H1 (cell line): ENCODE data around the gene PTGIS. TPM values are rescaled to one million over a fixed set of nuclear protein-coding genes. Genes with fewer than 3 reads are reported as not detected.

Experiments
- CTCF ChIA-PET: fragments of 300-600 bp; sonication (Branson Sonifier 250); formaldehyde crosslinking; loops from one replicate; lab custom pipeline; 2021; ENCODE audit not compliant: partially characterized antibody; lab: Charles Lee
- POLR2A ChIA-PET: fragments of 300-600 bp; sonication (Branson Sonifier 250); formaldehyde crosslinking; loops from one replicate; lab custom pipeline; 2021; ENCODE audit warnings: inconsistent platforms; ENCODE audit not compliant: partially characterized antibody; lab: Charles Lee
- DNase-seq, 2 experiments: peaks; one replicate each; pipeline versions ENCODE4 v3.0.0 to v3.0.0-alpha.2; 2010 to 2022; ENCODE audit warnings: low spot score in 2 of 2, low read depth in 1 of 2, mixed read lengths in 1 of 2
- FAIRE-seq: peaks from 2 replicates; lab custom pipeline; 2011; peaks lifted over from hg19 to GRCh38; lab: Jason Lieb, UNC
- H2AFZ ChIP-seq: 2 replicates; pipeline ENCODE4 v1.8.1; 2012; ENCODE audit warnings: low read length, inconsistent platforms
- H2AK5ac ChIP-seq: 2 replicates; pipeline ENCODE4 v1.6.1; 2013; ENCODE audit warnings: low read depth, low read length
- H2BK120ac ChIP-seq: replicated peaks from 2 replicates; pipeline ENCODE3; 2013; ENCODE audit warnings: low read depth, low read length, inconsistent platforms
- H2BK12ac ChIP-seq: 2 replicates; pipeline ENCODE4 v1.6.1; 2013; ENCODE audit warnings: low read depth, low read length
- H2BK15ac ChIP-seq: 2 replicates; pipeline ENCODE4 v1.6.1; 2013; ENCODE audit warnings: low read length
- H2BK20ac ChIP-seq: 2 replicates; pipeline ENCODE4 v1.6.1; 2013; ENCODE audit warnings: low read length
- H2BK5ac ChIP-seq: 2 replicates; pipeline ENCODE4 v1.6.1; 2013; ENCODE audit warnings: low read depth, low read length
- H3K14ac ChIP-seq: 2 replicates; pipeline ENCODE4 v1.6.1; 2013; ENCODE audit warnings: inconsistent platforms; ENCODE audit not compliant: insufficient read length
- H3K18ac ChIP-seq: 2 replicates; pipeline ENCODE4 v1.6.1; 2013; ENCODE audit warnings: low read length; ENCODE audit errors: extremely low read depth
- H3K23ac ChIP-seq: 2 replicates; pipeline ENCODE4 v1.6.1; 2013; ENCODE audit warnings: inconsistent platforms; ENCODE audit not compliant: insufficient read length
- H3K23me2 ChIP-seq: 2 replicates; pipeline ENCODE4 v1.6.1; 2013; ENCODE audit warnings: low read depth, low read length
- H3K27ac ChIP-seq: 2 replicates; pipeline ENCODE4 v1.6.1; 2011; ENCODE audit warnings: low read depth, low read length, inconsistent platforms
- H3K27me3 ChIP-seq, 4 experiments: replicated peaks in 1 of 4; 1 replicate in 1 of 4; 2 replicates in 3 of 4; pipeline versions ENCODE4 v1.6.1 to v1.8.1; 2011 to 2013; ENCODE audit warnings: low read length in 3 of 4, mild to moderate bottlenecking in 3 of 4, inconsistent platforms in 2 of 4, mixed read lengths in 2 of 4, moderate library complexity in 1 of 4; ENCODE audit not compliant: control insufficient read depth in 3 of 4, insufficient read depth in 3 of 4; ENCODE audit errors: extremely low read depth in 1 of 4
- H3K36me3 ChIP-seq, 4 experiments: 2 replicates each; pipeline versions ENCODE4 v1.6.1 to v1.8.1; 2011 to 2013; ENCODE audit warnings: mild to moderate bottlenecking in 4 of 4, low read length in 3 of 4, moderate library complexity in 2 of 4, control low read depth in 1 of 4, inconsistent platforms in 1 of 4; ENCODE audit not compliant: insufficient read depth in 4 of 4, control insufficient read depth in 2 of 4
- H3K4ac ChIP-seq: replicated peaks from 2 replicates; pipeline ENCODE3; 2013; ENCODE audit warnings: low read length, low read depth, mixed read lengths, inconsistent platforms; ENCODE audit not compliant: insufficient read length
- H3K4me1 ChIP-seq, 4 experiments: replicated peaks in 1 of 4; 1 replicate in 1 of 4; 2 replicates in 3 of 4; pipeline versions ENCODE4 v1.6.1 to v1.8.1; 2011 to 2013; ENCODE audit warnings: low read length in 3 of 4, inconsistent platforms in 2 of 4, mixed read lengths in 1 of 4; ENCODE audit not compliant: insufficient read depth in 4 of 4, control insufficient read depth in 3 of 4
- H3K4me2 ChIP-seq, 2 experiments: 2 replicates each; pipeline versions ENCODE4 v1.6.1 to v1.8.1; 2011 to 2013; ENCODE audit warnings: low read depth in 2 of 2, low read length in 2 of 2, control low read depth in 1 of 2, inconsistent platforms in 1 of 2, mild to moderate bottlenecking in 1 of 2; ENCODE audit not compliant: insufficient read depth in 1 of 2
- H3K4me3 ChIP-seq, 4 experiments: fragments of 200-600, 300-600 bp in 1 of 4; sonication (generic), shearing (Covaris generic), sonication (Bioruptor Twin) in 1 of 4; 2 replicates each; pipeline versions ENCODE4 v1.5.1 to v1.8.1; 2011 to 2016; ENCODE audit warnings: low read length in 4 of 4, low read depth in 3 of 4, control low read depth in 2 of 4, inconsistent platforms in 2 of 4, mild to moderate bottlenecking in 2 of 4, mixed read lengths in 1 of 4, moderate library complexity in 1 of 4; ENCODE audit not compliant: insufficient read depth in 2 of 4; ENCODE audit errors: extremely low read depth in 1 of 4
- H3K56ac ChIP-seq: replicated peaks from 2 replicates; pipeline ENCODE3; 2013; ENCODE audit warnings: low read depth, mild to moderate bottlenecking, mixed read lengths, low read length, inconsistent platforms; ENCODE audit not compliant: insufficient read length
- H3K79me1 ChIP-seq: 2 replicates; pipeline ENCODE4 v1.6.1; 2013; ENCODE audit warnings: low read depth, low read length, control low read depth
- H3K79me2 ChIP-seq, 2 experiments: 2 replicates each; pipeline versions ENCODE4 v1.6.1 to v1.8.1; 2012 to 2013; ENCODE audit warnings: low read length in 2 of 2, mild to moderate bottlenecking in 2 of 2, inconsistent platforms in 1 of 2; ENCODE audit not compliant: insufficient read depth in 2 of 2, control insufficient read depth in 1 of 2
- H3K9ac ChIP-seq, 4 experiments: replicated peaks in 1 of 4; 1 replicate in 1 of 4; 2 replicates in 3 of 4; pipeline versions ENCODE4 v1.6.1 to v1.8.1; 2011 to 2013; ENCODE audit warnings: low read depth in 3 of 4, low read length in 3 of 4, control low read depth in 2 of 4, mild to moderate bottlenecking in 2 of 4, moderate library complexity in 2 of 4, inconsistent platforms in 1 of 4; ENCODE audit errors: extremely low read depth in 1 of 4
- H3K9me3 ChIP-seq, 2 experiments: 2 replicates each; pipeline versions ENCODE4 v1.6.1 to v1.8.1; 2012 to 2013; ENCODE audit warnings: mild to moderate bottlenecking in 2 of 2, moderate library complexity in 2 of 2, control low read depth in 1 of 2, inconsistent platforms in 1 of 2, low read depth in 1 of 2, low read length in 1 of 2, mixed read lengths in 1 of 2; ENCODE audit not compliant: insufficient read depth in 2 of 2
- H4K20me1 ChIP-seq, 2 experiments: replicated peaks in 1 of 2; 2 replicates each; pipeline versions ENCODE3 to v1.8.1; 2011 to 2013; ENCODE audit warnings: inconsistent platforms in 2 of 2, low read length in 2 of 2, mild to moderate bottlenecking in 1 of 2; ENCODE audit not compliant: insufficient read depth in 2 of 2, control insufficient read depth in 1 of 2
- H4K5ac ChIP-seq: 2 replicates; pipeline ENCODE4 v1.6.1; 2013; ENCODE audit warnings: low read length, low read depth, mixed read lengths, inconsistent platforms; ENCODE audit not compliant: insufficient read length
- H4K8ac ChIP-seq: 2 replicates; pipeline ENCODE4 v1.8.0; 2013; ENCODE audit warnings: mild to moderate bottlenecking, moderate library complexity, low read length, inconsistent platforms; ENCODE audit not compliant: insufficient read depth; ENCODE audit errors: extremely low read depth
- H4K91ac ChIP-seq: replicated peaks from 2 replicates; pipeline ENCODE3; 2013; ENCODE audit warnings: low read length, mixed read lengths, inconsistent platforms; ENCODE audit not compliant: insufficient read length
- SP4 ChIP-seq: IDR thresholded peaks from 2 replicates; pipeline ENCODE4 v1.6.1; 2012; ENCODE audit warnings: low read length, inconsistent platforms
- WGBS, 2 experiments: shearing (Covaris generic) in 1 of 2; methylation state at CpG; one replicate each; pipeline versions ENCODE4 v1.1.6 to v1.1.7; 2013 to 2015; ENCODE audit warnings: low lambda C conversion rate in 2 of 2, mixed read lengths in 2 of 2, inconsistent platforms in 1 of 2, low coverage in 1 of 2, missing lambda C conversion rate in 1 of 2; ENCODE audit not compliant: insufficient replicate concordance in 2 of 2, insufficient coverage in 1 of 2, insufficient read length in 1 of 2; ENCODE audit errors: extremely low coverage in 1 of 2, missing lambda C conversion rate in 1 of 2; 5-methylcytosine and 5-hydroxymethylcytosine counted together
- polyA plus RNA-seq, 7 experiments: library from polyadenylated mRNA; depleted of rRNA in 3 of 7; stranded (reverse) in 5 of 7; unstranded in 2 of 7; fragments of >200 nt in 5 of 7; fragments of 200-250 nt in 2 of 7; gene quantifications; 1 replicate in 5 of 7; 2 replicates in 1 of 7; 4 replicates in 1 of 7; pipeline versions ENCODE4 v1.2.1 to v1.2.3, GENCODE V29; 2011 to 2013; ENCODE audit warnings: missing spikeins in 2 of 7, mixed read lengths in 2 of 7
- total RNA-seq: library from RNA; stranded (reverse); fragmentation: NEBNext Ultra II Directional; extraction: Animal tissue kit (Norgen Biotek cat#: 25700); gene quantifications from 2 replicates; pipeline ENCODE4 v1.2.1, GENCODE V29; 2021

The PTGIS gene
- total and polyA plus RNA-seq, 2 of the 8 experiments (the other 6 are each of a cell fraction or from before 2014, with no cell fraction given): 29.9 to 35.5 TPM

DNA sequence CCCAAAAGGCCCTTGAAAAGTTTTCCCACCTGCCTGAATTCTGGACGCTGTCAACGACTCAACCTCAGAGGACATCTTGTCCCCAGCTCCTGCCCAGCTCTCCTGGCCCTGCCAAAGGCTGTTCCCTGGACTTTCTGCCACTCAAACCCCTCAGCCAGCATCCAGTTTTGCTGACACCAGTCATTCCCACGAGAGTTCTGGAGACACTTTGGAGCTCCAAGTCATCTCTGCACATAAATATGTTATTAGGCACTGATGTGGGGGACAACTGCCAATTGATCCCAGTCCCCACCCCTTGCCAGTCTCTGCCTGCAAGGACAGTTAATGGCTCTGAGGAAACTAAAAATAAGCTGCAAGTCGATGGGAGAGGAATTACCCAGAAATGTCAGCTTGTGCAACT lies 46.6 kb downstream of the PTGIS start:
- no peak overlapping the region for H4K8ac ChIP-seq
- H3K9ac ChIP-seq: no peak overlapping the region
- H3K4me3 ChIP-seq: no peak overlapping the region
- no peak overlapping the region for H3K14ac ChIP-seq
- 89% methylated on average over 4 of the region's 4 CpGs; no CpG with 5 or more reads in 1 of the 2 experiments for WGBS, 2 experiments
- no peak overlapping the region for H2BK120ac ChIP-seq
- H3K18ac ChIP-seq: no peak overlapping the region
- H2BK15ac ChIP-seq: no peak overlapping the region
- H3K27ac ChIP-seq: no peak overlapping the region
- H4K5ac ChIP-seq: no peak overlapping the region
- H2BK20ac ChIP-seq: no peak overlapping the region
- no peak for FAIRE-seq
- POLR2A ChIA-PET: interaction anchor here (0.8 kb wide), 1 partner anchor 17 kb away, joined by 3 read pairs; no protein-coding TSS in a partner anchor
- no peaks in the 10 kb centered on the region for H3K27me3 ChIP-seq
- CTCF ChIA-PET: interaction anchor here (0.7 to 6.1 kb wide), 7 partner anchors 13 to 187 kb away, joined by 3 to 34 read pairs (median 6); no protein-coding TSS in a partner anchor
- H4K20me1 ChIP-seq: peaks cover 0 to 5% of the 10 kb centered on the region in 2 experiments
- H3K4ac ChIP-seq: no peak overlapping the region
- H3K9me3 ChIP-seq: 0 out of 4 replicates have a peak, but pooled peaks cover 0 to 3% of the 10 kb centered on the region in 2 experiments
- no peaks in the 10 kb centered on the region for H3K79me2 ChIP-seq
- DNase-seq: no peak
- H3K23me2 ChIP-seq: no peaks in the 10 kb centered on the region; the same call in 1 of the 2 replicates
- H3K4me1 ChIP-seq: no peaks in the 10 kb centered on the region; a peak in 1 of 7 replicates
- H3K23ac ChIP-seq: no peak overlapping the region
- H2AFZ ChIP-seq: no peak overlapping the region
- H4K91ac ChIP-seq: no peak overlapping the region
- no peak overlapping the region for H3K4me2 ChIP-seq
- H3K79me1 ChIP-seq: no peaks in the 10 kb centered on the region
- H3K36me3 ChIP-seq: peaks cover 0 to 11% (median 2%) of the 10 kb centered on the region in 4 experiments; a peak in 2 of 8 replicates
- H2BK12ac ChIP-seq: no peak overlapping the region
- no peak for TF ChIP-seq SP4
- no peak overlapping the region for H3K56ac ChIP-seq
- H2AK5ac ChIP-seq: no peak overlapping the region
- H2BK5ac ChIP-seq: no peak overlapping the region
